ENCODE data around the gene MYCL.
A peak's percentile ranks its signal among the peaks of the same experiment; 100 is the strongest.

The MYCL gene

GRCh38 chr1:39900662-39901463 lies 854 bp downstream of the MYCL start:
- H3K27ac ChIP-seq, result no peak overlapping the region

GRCh38 chr1:39899611-39900538 lies 1.8 kb downstream of the MYCL start:
- H4K20me1 ChIP-seq (ENCODE audit: insufficient read depth), result no peaks in the 10 kb centered on the region
- no peak overlapping the region for H3K27ac ChIP-seq
- no peak for TF ChIP-seq CTCF (conservative IDR thresholded peaks at IDR 0.05; ENCODE audit: low read depth, low read length)
- no peaks in the 10 kb centered on the region for H3K79me2 ChIP-seq (ENCODE audit: insufficient read depth, low read depth)
- no peaks in the 10 kb centered on the region for H3K36me3 ChIP-seq (ENCODE audit: insufficient read depth)
- H3K27me3 ChIP-seq (ENCODE audit: insufficient read depth, low read depth), result peaks cover 22% of the 10 kb centered on the region; the same call in 1 of the 2 replicates
- no peak overlapping the region for H3K4me2 ChIP-seq
- H3K4me1 ChIP-seq (ENCODE audit: low read depth, poor library complexity, severe bottlenecking), result peaks cover 3% of the 10 kb centered on the region
- H2AFZ ChIP-seq (ENCODE audit: low read depth), result no peak overlapping the region
- no peak overlapping the region for H3K9ac ChIP-seq
- no peak overlapping the region for H3K4me3 ChIP-seq (IDR thresholded peaks at IDR 0.05; ENCODE audit: insufficient read depth, low read depth, low read length)

More at GRCh38 chr1:39900662-39901463, 854 bp downstream of the MYCL start:
- no peak for TF ChIP-seq CTCF (conservative IDR thresholded peaks at IDR 0.05; ENCODE audit: low read depth, low read length)
- Histone ChIP-seq H3K36me3 (ENCODE audit: insufficient read depth) (no peaks in the 10 kb centered on the region), H3K79me2 (ENCODE audit: insufficient read depth, low read depth) (no peaks in the 10 kb centered on the region), H3K4me3 (IDR thresholded peaks at IDR 0.05; ENCODE audit: insufficient read depth, low read depth, low read length) (no peak overlapping the region), H3K4me1 (ENCODE audit: low read depth, poor library complexity, severe bottlenecking) (peaks cover 3% of the 10 kb centered on the region), H3K9ac (peak overlapping the region; percentile 42; the same call in 1 of the 2 replicates), H2AFZ (ENCODE audit: low read depth) (peak overlapping the region; percentile 97), H4K20me1 (ENCODE audit: insufficient read depth) (no peaks in the 10 kb centered on the region), H3K27me3 (ENCODE audit: insufficient read depth, low read depth) (peaks cover 22% of the 10 kb centered on the region; the same call in 1 of the 2 replicates), H3K4me2 (peak overlapping the region; percentile 84)

- no peak overlapping the region for H2AFZ ChIP-seq (ENCODE audit: low read depth)
- no peak overlapping the region for H3K9ac ChIP-seq
- no peak for TF ChIP-seq CTCF (conservative IDR thresholded peaks at IDR 0.05; ENCODE audit: low read depth, low read length)
- no peak overlapping the region for H3K4me3 ChIP-seq (IDR thresholded peaks at IDR 0.05; ENCODE audit: insufficient read depth, low read depth, low read length)
- H3K4me2 ChIP-seq, result no peak overlapping the region
- no peaks in the 10 kb centered on the region for H4K20me1 ChIP-seq (ENCODE audit: insufficient read depth)
- peaks cover 19% of the 10 kb centered on the region; the same call in 1 of the 2 replicates for H3K27me3 ChIP-seq (ENCODE audit: insufficient read depth, low read depth)
- no peaks in the 10 kb centered on the region for H3K79me2 ChIP-seq (ENCODE audit: insufficient read depth, low read depth)
- H3K27ac ChIP-seq, result no peak overlapping the region
- no peaks in the 10 kb centered on the region for H3K36me3 ChIP-seq (ENCODE audit: insufficient read depth)
- H3K4me1 ChIP-seq (ENCODE audit: low read depth, poor library complexity, severe bottlenecking), result peaks cover 3% of the 10 kb centered on the region
These were observed 2.8 kb downstream of the MYCL start for GRCh38 chr1:39898648-39899603.

- no peak for TF ChIP-seq CTCF (conservative IDR thresholded peaks at IDR 0.05; ENCODE audit: low read depth, low read length)
- peaks cover 12% of the 10 kb centered on the region; the same call in 1 of the 2 replicates for H3K27me3 ChIP-seq (ENCODE audit: insufficient read depth, low read depth)
- no peak overlapping the region for H3K4me2 ChIP-seq
These were observed 3.5 kb downstream of the MYCL start for GRCh38 chr1:39898191-39898590.

More at GRCh38 chr1:39898191-39898590, 3.5 kb downstream of the MYCL start:
- H3K36me3 ChIP-seq (ENCODE audit: insufficient read depth), result no peaks in the 10 kb centered on the region
- no peak overlapping the region for H3K27ac ChIP-seq
- no peak overlapping the region for H2AFZ ChIP-seq (ENCODE audit: low read depth)
- H3K9ac ChIP-seq, result no peak overlapping the region
- no peaks in the 10 kb centered on the region for H4K20me1 ChIP-seq (ENCODE audit: insufficient read depth)
- peaks cover 3% of the 10 kb centered on the region for H3K4me1 ChIP-seq (ENCODE audit: low read depth, poor library complexity, severe bottlenecking)
- no peak overlapping the region for H3K4me3 ChIP-seq (IDR thresholded peaks at IDR 0.05; ENCODE audit: insufficient read depth, low read depth, low read length)
- H3K79me2 ChIP-seq (ENCODE audit: insufficient read depth, low read depth), result no peaks in the 10 kb centered on the region

Measured in KMS-11 (cell line).